NCI-H446 (cell line): ENCODE results near the gene TRAPPC3.

Source experiments
- DNase-seq, 2 experiments: peaks; one replicate each; lab custom pipeline; 2025; lab: John Stamatoyannopoulos, UW

The TRAPPC3 gene

DNA sequence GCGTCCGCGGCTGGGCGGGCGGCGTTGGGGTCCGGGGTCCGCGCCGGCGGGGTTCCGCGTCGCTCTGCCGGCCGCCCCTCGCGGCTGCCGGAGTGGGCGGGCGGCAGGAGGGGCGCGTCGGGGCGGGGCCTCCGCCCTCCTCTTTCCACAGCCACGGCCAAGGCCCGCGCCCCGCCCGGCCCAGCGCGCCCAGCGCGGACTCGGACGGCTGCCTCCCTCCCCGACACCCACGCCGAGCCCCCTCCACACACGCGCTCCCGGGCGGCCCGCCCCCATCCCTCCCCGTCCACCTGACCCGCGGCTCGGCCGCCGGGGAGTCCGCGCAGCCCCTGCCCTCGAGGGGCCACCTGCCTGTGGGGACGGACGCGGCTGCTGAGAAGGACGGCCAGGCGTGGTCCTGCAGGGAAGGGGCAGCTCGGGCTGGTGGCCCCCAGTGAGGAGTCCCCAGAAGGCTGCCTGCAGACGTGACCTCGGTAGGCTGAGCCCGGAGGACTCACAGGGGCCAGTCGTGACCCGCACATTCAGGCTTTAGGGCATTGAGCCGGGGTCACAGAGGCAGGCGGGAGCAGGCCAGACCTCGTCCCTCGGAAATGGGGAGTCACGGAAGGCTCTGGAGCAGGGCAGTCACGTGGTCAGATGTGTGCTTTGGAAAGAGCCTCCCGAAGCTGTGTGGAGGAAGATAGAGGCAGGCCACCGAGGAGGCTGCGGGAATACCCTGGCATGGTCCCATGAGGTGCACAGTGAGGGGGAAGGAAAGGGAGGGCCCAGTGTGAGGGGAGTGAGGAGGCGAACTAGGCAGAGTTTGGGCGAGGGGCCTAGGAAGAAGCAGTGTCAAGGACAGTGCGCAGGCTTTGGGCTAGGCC is 23.9 kb downstream of the TRAPPC3 start, which contains the start of gene COL8A2:
Gene COL8A2, minus strand, starts transcription at position 94 of the 863 bp plus-strand sequence. CDS start 24,980 bp downstream, outside the sequence.
- no peak for DNase-seq

DNA sequence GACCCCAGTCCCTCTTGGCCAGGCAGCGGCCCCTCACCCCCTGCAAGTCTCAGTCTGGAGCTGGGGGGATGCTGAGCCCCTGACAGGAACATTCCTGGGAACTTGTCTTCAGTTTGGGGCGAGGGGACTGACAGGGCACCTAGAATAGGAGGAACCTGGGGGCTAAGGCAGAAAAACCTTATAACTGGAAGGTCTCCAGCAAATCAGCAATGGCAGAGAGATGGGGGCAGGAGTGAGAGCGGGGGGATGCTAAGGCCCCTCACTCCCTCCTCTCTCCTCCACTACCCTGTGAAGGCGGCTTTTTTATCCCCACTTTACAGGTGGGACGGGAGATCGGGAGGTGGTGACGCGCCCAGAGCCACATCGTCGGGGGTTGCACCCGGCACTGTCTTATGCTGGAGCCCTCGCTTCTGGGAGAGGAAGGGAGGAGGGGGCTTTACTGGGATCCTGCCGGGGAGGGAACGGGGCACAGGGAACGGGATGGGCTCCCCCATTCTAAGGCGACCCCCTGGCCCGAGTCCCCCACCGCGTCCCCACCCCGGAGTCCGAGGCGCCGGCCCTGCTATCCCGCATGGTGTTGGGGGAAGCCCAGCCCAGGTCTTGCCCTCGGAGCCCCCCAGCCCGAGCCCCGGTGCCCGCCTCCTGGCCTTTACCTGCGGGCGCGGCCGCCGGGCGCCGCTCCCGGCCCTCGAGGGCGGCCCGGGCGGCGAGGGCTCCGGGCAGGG is 24.7 kb downstream of the TRAPPC3 start:
- no peak for DNase-seq

DNA sequence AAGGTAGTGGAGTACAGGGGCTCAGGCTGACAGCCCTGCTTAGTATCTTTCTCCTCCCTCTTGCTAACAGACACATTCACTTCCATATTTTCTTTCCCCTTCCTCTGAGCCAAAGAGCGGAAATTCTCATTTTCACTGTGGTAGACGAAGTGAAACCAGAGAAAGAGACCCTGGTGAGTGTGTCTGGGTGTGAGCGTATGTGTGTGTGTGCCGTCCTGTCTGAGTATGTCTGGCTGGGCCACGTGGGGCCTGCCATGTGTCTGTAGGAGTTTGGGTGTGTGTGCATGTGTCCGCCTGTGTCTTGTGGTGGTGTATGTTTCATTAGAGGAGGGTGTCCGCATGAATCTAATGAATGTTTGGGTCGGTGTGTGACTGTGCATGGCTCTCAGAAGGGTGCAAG is 25.9 kb downstream of the TRAPPC3 start:
- DNase-seq: no peak

DNA sequence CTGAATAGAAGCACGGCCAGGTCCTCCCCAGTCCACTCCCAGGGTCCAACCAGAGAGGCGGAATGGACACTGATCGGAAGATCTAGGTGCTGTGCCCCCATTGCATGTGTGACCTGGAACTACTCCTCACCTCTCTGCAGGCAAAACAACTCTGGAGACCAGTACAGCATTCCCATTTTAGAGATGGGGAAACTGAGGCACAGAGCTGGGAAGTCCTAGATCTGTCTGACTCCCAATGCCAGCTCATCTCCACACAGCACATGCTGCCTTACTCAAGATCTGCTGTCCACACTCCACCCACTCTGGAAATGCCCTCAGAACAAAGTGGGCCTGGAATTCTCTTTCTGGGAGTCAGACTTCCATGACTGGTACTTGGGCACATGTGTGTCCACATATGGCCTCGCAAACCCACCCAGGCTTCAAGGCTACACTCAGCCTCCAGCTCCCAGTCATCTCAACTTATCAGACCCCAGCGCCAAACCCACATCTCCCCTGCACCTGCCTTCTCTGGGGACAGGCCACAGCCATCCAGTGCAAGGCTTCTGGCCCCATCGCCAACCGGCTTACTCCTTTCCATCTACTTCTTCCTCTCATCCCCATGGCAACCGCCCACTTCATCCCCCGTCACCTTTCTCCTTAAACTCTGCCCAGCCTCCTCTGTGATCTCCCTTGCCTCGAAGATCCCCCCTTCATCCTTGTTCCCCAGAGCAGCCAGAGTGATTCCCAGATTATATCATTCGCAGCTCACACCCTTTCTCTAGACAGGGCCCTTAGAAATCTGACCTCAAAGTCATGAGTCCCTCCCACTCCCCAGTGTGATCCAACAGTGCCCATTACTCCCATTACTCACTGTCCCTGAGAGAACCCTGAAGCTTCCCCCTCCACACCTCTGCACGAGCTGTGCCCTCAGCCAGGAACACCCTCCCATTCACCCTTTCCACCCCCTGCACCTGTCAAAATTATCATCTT is 26.9 kb downstream of the TRAPPC3 start:
- no peak for DNase-seq

DNA sequence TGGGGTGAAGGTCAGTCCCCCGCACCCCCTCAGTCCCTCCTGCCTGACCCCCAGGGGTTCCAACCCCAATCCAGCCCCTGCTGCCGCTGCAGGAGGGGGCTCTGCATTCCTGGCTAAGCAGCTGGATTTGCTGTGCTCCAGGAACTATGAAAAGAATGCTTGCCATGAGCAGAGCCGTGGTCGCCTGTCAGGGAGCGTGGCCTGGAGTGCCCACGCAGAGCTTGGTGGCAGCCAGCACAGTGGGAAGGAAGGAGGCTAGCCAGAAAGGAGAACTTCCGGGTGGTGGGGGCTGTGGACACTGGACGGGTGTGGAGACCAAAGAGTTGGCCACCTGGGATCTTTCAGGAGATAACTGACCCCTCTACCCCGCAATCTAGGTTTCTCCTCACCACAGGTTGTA is 29.8 kb downstream of the TRAPPC3 start:
- DNase-seq: no peak

DNA sequence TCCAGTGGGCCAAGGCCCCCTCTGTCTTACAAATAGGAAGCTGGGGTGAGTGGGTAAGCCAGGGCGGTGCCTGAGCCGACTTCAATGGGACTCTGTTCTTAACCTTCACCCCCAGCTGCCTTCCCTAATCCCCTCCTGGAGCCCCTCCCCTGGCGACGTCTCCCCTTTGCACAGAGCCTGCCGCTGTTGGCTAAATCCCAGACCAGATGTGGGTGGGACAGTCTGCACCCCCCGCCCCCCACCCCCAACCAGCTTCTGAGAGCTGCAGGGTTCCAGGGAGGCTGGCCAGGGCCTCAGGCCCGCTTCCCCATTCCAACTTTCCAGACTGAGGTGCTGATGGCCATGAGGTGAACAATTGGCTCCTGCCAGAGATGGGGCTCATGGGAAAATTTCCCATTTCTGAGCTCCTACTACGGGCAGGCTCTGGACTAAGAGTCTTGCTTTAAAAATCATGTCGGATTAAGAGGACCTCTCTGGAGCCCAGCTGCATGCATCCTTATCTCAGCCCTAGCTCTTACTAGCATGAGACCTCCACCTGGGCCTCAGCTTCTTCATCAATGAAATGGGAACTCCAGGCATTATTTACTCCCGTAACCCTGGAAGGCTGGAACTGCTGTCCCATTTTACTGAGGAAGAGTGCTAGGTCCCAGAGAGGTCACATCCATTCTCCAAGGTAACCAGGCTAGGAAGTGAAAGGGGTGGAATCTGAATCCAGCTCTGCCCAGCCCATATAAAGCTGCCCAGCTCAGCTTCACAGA is 30.7 kb downstream of the TRAPPC3 start:
- DNase-seq: no peak

DNA sequence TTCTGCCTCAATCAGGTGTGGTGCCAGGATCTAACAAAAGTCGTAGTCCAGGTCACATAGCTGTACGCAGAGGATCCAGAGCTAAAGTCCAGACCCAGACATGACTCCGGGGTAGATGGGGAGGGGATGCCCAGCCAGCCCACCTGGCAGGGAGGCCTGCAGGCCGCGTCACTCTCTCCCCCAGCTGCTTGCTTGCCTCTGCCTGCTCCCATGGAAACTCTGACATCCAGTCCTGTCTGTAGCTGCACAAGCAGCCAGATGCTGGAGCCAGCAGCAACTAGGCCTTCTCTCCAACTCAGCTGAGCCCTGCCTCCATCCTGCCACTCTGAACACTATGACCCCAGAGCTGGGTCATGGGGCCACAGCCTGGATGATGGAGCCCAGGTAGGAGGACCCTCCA is 32.4 kb downstream of the TRAPPC3 start:
- no peak for DNase-seq

DNA sequence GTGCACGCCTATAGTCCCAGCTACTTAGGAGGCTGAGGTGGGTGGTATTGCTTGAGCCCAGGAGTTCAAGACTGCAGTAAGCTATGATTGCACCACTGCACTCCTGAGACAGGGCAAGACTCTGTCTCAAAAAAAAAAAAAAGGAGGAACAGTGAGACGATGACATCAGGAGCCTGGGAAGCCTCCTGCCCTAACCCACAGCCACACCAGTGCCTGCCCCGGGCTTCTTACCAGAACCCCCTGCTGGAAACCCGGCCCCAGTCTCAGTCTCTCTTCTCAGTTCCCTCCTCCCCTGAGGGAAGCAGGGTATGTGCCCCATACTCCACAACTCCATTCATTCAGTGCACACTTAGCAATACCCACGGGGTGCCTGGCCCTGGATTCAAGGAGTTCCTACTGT is 33.4 kb downstream of the TRAPPC3 start:
- no peak for DNase-seq

DNA sequence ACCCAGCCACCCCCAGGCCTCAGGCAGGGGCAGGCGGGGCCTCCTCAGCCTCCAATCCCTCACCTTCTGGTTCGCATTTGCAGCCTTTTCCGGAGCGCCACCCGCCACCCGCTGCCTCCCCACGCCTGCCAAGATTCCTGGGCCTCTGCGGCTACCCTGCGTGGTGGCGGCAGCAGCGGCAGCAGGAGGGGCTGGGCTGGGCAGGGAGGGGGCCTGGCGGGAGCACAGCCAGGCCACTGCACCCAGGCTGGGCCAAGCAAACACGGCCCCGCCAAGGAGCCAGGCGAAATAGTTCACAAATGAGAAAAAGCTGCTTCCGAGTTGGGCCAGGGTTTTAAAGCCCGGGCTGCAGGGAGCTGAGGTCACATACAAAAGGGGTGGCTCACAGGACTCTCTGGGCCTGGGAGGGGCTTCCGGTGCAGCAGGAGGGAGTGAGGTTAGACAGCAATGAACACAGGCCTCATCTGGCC is 34.1 kb downstream of the TRAPPC3 start:
- peak; percentile 72 to 95 for DNase-seq

DNA sequence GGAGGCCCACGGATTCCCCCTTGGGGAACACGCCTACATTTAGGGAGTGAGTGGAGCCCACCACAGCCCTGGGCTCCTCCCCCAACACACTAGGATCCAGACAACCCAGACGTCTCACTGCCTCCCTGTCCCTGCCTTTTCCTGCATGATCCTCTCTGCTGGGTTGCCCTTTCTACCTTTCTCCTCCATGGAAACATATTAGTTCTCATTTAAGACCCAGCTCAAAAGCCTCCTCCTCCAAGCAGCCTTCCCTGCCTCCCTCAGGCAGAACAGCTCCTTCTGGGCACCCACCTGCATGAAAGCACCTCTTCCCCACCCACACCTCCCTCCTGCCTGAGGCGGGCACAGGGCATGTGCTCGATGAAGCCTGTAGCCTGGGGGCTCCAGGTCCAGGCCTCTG is 34.9 kb downstream of the TRAPPC3 start:
- DNase-seq: no peak

DNA sequence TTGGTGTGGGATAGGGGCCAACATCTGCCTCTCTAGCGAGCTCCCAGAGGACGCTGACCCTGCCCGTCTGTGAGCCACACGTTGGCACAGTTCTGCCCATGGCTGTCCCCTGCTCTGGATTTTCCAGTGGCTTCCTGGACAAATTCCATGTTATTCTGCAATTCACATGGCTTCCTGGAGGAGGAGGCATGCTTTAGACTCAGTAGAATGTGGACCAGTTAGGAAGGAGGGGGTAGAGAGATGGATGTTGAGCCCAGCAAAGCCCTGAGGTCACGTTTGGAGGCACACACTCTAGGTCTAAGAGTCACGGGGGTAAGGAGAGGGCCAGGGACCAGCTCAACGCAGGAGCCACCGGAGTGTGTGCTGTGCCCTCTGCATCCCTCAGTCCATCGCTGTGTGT is 36.5 kb downstream of the TRAPPC3 start:
- no peak for DNase-seq

DNA sequence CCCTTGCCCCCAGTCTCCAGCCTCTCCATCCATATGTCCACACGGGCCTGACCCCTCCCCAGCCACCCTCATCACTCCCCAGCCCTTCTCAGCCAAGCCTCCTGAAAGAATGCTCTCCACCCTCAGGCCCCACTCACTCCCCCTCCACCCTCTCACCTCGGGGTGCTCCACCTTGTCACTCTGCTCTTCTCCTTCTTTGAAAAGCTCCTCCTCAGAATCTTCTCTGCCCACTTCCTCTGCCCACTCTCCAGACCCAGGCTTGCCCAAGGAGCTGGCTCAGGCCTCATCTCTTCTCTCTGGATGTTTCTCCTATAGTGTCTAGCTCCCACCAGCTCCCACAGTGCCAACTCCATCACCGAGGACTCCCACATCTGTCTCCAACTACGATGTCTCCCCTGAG is 38.1 kb downstream of the TRAPPC3 start:
- no peak for DNase-seq

DNA sequence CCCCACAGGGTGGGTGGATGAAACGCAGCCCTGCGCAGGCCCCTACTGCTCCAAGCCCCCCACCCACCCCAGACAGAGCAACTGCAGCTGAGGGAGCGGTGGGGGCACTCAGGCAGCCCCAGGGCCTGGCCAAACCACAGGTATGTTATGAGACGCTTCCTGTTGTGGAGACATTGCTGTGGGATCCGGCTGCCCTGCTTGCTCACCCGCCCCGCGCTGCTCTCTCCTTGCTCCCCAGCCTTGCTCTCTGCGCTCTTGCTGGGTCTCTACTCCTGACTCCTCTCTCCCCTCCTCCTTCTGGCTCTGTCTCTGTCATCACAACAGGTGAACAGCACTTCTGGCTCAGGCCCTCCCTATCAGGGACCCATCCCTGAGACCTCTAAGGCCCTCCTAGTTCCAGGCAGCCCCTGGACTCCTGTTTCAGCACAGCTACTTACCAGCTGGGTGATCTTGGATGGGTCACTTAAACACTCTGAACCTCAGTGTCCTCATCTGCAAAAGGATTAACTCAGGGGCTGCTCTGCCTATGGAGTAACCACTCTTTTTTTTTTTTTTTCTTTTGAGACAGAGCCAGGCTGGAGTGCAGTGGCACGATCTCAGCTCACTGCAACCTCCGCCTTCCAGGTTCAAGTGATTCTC is 40.1 kb downstream of the TRAPPC3 start:
- no peak for DNase-seq

DNA sequence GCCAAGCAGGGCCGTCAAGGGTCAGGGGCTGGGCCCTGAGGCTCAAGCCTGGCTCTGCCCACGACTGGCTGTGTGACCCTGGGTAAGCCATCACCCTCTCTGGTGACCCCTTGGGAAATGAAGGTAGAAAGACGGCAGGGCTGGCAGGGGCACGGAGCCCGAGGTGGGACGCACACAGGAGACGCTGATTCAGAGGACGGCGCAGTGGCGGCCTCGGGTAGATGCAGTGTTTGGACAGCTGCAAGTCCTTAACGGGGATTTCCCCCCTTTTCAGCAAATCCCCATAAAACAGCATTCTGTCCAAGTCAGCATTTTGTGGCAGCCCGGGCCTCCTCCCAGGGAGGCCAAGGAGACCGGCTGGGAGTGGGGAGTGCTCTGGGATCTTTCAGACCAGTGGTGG is 41.0 kb downstream of the TRAPPC3 start:
- DNase-seq: no peak

DNA sequence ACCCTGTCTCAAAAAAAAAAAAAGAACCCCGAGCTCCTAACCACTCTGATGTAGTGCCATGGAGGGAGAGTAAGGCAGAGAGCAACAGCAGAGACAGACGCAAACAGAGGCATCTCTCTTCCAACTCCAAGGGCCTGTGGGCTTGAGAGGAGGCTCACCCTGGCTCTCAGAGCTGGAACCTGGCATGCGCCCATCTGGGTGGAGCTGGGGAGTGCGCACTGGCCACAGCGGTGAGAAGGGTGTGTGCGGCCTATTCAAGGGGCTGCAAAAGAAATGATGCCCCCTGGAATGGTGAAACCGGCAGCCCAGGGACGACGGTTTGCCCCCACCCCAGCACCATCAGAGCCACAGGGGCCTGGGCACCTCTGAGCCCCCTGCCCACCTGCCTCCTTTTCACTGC is 41.9 kb downstream of the TRAPPC3 start:
- DNase-seq: no peak

DNA sequence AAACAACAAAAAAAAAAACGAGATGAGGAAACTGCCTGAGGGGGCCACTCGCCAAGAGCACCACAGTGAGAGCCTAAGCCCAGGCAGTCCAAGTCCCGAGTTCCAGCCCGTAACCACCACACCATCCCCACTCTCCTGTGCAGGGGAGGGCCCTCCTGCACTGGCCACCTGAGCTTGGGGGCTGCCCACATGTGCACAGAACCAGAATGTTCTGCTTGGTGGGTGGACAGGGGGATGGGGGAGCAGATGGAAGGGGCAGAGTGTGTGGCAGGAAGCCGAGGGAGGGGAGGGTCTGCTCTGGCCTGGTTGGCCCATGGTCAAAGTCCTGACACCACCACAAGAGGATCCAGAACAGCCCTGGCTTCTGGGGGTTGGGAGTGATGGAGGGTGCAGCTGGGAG is 43.0 kb downstream of the TRAPPC3 start:
- no peak for DNase-seq

DNA sequence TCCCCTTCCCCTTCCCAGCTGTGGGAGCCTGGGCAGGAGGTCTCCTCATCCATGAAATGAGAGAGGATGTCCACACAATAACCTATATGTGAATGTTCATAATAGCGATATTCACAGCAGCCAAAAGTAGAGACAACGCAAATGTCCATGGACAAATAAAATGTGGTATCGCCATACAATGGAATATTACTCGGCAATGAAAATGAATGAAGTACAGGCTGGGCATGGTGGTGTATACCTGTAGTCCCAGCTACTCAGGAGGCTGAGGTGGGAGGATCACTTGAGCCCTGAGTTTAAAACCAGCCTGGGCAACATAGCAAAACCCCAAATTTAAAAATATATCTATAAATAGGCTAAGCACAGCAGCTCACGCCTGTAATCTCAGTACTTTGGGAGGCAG is 47.7 kb downstream of the TRAPPC3 start:
- no peak for DNase-seq

DNA sequence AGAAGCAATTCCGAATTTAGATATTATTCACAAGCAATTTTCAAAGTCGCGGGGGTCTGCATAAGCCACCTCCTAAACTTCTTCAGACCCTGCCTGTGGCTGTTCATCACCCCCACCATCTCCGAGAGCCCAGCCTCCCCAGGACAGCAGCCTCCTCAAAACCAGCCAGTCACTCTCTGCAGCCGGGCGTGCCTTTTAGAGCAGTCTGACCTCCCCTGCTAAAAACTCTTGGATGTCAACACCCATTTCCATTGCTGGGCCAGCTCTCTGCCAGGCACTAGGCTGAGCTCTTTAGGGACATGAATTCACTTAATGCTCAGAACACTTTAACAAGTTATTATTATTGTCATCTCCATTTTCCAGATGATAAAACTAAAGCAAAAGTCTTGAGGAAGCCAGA is 48.9 kb downstream of the TRAPPC3 start:
- no peak for DNase-seq

DNA sequence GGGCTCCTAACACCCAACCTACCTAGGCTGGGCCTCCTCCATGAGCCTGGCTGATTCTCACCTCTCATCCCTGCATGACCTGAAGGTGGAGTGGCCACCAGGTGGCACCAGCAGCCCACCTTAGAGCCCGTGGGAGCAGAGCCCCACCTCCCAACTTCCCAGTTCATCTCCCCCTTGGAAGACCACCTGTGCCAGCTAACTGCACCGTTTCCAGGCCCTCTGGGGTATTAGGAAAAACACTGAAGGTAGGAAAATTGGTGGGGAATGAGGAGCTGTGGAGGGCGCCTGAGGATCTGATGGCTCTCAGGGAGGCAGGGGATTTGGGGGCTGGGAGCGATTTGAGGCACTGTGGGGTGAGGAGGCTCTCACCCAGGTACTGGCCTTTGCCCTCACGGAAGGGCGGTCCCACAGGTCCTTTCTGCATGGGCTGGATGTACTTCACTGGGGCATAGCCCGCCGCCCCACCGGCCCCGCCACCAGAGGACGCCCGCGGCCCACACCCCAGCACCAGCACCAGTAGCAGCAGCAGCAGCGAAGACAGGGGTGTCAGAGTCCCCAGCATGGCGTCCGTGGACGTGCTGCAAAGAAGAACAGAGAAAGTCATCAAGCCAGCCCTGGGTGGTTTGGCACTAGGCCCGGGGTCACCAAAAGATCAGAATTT is 49.5 kb downstream of the TRAPPC3 start:
- peak; percentile 77 to 89 for DNase-seq

DNA sequence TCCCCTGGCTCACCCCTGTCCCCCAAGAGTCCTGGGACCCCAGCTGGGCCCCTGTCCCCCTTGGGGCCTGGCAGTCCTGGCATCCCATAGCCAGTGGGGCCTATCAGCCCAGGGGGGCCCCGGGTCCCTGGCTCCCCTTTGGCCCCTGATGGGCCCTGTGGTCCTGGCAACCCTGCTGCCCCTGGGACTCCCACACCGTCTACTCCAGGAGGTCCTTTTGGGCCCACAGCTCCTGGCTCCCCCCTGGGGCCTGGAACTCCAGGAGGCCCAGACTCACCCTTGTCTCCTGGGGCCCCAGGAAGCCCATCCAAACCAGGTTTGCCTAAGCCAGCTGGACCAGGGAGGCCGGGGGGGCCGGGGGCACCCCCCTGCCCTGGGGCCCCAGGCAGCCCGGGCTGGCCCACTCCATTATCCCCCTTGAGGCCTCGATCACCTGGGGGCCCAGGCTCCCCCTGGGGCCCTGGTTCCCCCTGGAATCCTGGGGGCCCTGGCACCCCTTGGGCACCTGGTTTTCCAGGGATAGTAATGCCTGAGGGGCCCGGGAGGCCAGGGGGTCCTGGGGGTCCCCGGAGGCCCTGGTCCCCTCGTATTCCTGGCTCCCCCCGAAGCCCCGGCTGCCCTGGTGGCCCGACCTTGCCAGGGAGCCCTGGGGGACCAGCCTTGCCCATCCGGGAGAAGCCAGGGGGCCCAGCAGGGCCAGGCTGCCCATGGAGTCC is 50.5 kb downstream of the TRAPPC3 start:
- no peak for DNase-seq
